DMS79 treated with DMSO at 0.1 percent for 48 hours (cell line): ENCODE results near the gene EIF5.
"Not testable (repeated sequence)": the region's sequence is repeated elsewhere in the genome, so short reads cannot be mapped to it uniquely, and the experiment has no call there.

Experiments
- DNase-seq: peaks from one replicate; lab custom pipeline; 2025; lab: John Stamatoyannopoulos, UW

EIF5 gene

GRCh38 chr14:103336191-103336590 is 2.2 kb downstream of the EIF5 start:
- no peak for DNase-seq

DNA sequence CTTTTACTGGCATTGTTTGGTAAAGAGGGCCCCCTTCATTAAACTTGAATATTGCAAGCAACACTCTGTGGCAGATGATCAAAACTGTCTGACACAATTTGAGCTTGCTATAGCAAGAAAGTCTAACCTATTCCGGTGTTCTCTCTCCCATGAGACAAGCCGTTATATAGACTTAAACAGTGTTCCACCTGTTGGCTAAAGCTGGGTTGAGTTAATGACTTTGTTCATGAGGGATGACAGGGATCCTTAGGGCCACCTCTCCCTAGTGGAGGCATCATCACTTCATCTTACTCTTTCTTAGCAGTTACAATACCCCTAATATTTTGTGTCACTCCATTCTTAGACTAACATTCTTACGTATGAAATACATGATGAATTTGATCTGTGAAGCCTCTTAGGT is 3.8 kb downstream of the EIF5 start:
- no peak for DNase-seq

GRCh38 chr14:103339561-103339960 is 5.5 kb downstream of the EIF5 start:
- no peak for DNase-seq

GRCh38 chr14:103340480-103341212 is 6.6 kb downstream of the EIF5 start:
- DNase-seq, result no peak

GRCh38 chr14:103341250-103342129 is 7.5 kb downstream of the EIF5 start:
- DNase-seq, result no peak

DNA sequence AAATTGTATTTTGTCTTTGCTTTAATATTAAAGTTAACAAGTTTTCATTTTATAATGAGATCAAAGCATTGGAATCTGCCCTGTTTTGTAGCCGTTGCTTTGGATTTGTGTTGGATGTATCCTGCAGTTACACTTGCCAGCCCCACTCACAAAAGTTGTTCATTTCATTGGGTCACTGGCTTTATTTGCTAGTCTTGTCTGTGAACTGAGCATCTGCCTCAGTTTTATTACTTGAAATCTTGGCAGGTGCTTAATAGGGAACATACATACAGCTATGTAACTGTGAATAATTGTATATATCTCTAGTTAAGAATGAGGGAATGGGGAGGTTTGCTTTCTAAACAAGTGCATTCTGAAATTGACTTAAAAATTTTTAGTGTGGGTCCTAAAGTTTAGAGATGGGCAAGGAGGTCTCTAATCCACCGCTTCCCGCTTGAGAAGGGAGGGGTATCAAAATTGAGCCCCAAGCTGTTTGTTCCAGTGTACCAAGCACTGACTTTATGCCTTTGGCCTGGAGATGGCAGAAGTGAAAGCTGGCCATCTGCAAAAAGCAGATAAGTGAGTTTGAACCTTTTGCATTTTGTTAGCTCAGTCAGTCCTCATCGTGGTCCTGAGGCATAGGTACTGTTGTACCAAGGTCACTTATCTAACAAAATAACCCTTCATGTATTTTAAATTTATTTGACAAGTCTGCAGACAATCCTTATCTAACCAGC is 9.3 kb downstream of the EIF5 start:
- no peak for DNase-seq

DNA sequence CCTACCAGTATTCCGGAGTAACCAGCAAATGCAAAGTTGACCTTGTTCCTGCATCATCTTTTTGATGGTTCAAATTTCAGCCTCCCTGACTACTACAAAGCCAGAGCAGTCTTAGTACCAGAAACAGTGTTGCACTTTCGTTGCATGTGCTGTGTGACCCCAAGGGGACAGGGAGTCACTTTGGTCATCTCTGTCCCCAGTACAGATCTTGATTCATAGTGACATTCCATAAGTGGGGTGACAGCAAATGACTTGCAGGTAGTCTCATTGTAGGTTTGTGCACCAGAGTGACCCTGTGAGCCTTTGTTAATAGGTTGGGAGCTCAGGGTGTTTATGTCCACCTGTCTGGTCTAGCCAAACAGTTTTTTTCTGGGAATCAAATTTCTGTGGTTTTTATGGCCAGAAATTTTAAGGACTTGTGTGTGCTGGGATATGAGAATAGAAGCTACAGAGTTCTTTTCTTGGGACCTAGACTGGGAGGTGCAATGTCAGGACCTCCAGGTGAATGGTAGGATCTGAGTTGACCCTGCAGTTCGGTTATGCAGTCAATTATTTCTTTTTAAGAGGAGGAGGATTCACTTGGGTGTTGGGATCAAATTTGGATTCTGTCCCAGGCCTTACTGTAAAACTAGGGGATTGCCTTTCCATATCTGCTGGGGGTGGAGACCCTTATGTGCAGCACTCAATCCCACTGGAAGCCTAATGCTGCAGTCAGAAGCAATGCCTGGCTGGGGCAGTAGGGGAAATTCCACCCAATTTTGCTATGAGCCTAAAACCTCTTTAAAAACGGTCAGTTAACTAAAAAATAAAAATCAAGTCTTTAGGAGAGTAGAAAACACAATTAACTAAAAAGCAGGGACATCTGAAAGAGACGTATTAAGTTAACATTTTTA is 10.1 kb downstream of the EIF5 start:
- DNase-seq, result no peak

- no peak for DNase-seq
Measured at GRCh38 chr14:103346286-103346685, 12.2 kb downstream of the EIF5 start.

GRCh38 chr14:103347091-103347815 is 13.2 kb downstream of the EIF5 start:
- no peak for DNase-seq

- no peak for DNase-seq
Measured at GRCh38 chr14:103348154-103348553, 14.1 kb downstream of the EIF5 start.

DNA sequence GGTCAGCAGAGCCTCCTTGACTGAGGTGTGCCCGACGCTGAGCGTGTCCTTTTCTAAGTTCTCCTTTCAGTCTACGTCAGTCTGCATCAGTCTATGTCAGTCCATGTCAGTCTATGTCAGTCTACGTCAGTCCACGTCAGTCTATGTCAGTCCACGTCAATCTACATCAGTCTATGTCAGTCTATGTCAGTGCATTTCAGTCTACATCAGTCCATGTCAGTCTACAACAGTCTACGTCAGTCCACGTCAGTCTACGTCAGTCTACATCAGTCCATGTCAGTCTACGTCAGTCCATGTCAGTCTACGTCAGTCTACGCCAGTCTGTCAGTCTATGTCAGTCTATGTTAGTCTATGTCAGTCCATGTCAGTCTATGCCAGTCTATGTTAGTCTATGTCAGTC is 15.9 kb downstream of the EIF5 start:
- no peak for DNase-seq

DNA sequence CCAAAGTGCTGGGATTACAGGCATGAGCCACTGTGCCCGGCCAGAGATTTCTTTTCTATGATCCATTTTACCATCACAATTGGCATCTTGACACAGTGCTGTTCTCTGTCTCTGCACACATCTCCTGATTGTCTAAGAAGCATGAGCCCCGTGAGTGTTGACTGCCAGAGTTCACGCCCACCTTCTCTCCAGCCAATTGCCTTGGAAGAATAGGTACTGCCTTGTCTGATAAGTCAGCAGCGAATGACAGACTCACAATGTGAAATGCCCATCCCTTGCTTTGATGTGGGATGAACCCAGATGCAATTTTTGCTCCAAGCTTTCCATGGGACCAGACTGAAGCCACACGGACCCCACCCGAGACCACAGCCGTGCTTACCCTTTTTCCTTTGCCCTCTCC is 19.3 kb downstream of the EIF5 start:
- DNase-seq, result no peak

DNA sequence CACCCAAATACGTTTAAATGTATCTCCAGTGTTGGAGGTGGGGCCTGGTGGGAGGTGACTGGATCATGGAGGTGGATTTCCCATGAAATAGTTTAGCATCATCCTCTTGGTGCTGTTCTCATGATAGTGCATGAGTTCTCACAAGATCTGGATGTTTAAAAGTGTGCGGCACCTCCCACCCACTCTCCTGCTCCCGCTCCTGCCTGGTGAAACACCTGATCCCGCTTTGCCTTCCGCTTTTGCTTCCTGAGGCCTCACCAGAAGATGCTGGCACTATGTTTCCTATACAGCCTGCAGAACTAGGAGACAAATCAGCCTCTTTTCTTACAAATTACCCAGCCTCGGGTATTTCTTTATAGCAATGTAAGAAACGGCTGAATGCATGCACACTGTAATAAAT is 20.1 kb downstream of the EIF5 start:
- no peak for DNase-seq

- DNase-seq, result peak; percentile 31
Measured at GRCh38 chr14:103356024-103356682, 22.1 kb downstream of the EIF5 start.

DNA sequence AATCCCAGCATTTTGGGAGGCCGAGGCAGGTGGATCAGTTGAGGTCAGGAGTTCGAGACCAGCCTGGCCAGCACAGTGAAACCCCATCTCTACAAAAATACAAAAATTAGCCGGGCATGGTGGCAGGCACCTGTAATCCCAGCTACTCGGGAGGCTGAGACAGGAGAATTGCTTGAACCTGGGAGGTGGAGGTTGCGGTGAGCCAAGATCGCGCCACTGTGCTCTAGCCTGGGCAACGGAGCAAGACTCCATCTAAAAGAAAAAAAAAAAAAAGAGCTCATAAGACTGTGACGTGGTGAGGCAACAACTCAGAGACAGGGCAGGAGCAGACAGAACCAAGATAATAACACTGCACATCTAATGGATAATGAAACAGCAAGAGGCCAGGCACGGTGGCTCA is 23.5 kb downstream of the EIF5 start:
- not testable (repeated sequence) for DNase-seq

DNA sequence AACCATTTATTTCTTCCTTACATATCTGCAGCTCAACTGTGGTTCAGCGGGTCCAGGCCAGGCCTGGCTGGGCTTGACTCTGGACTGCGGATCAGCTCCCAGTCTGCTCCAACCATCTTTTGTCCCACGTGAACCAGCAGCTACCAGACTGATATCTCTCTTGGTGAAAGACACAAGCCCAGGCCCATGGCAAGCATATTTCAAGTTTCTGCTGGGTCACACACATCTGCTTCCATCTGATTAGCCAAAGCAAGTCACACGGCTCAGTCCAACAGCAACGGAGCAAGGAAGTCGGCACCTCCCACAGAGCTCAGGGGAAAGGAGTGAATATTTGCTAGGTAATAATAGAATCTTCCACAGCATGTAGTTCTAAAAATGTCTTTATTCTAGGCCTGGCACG is 26.5 kb downstream of the EIF5 start:
- DNase-seq, result no peak

DNA sequence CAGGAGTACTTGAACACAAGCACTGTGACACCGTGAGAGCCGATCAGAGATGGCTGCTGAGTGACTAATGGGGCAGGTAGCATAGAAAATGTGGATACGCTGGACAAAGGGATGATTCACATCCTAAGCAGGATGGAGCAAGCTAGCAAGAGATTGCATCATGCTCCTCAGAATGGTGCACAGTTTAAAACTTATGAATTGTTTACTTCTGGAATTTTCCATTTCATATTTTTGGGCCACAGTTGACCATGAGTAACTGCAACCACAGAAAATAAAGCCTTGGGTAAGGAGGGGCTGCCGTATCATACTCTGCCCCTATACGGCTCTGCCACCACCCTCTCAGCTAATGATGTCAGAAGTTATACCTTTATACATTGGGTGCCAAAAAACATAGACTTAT is 27.8 kb downstream of the EIF5 start:
- no peak for DNase-seq

DNA sequence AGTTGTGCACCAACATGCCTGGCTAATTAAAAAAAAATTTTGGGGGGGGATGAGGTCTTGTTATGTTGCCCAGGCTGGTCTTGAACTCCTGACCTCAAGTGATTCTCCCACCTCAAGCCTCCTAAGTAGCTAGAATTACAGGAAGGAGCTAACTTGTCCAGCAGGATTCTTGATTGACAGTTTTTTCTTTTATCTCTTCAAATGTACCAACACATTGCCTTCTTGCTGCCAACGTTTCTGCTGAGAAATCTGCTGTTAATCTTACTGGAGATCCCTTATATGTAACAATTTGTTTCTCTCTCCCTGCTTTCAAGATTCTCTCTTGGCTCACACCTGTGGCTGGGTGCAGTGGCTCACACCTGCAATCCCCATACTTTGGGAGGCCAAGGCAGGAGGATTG is 28.7 kb downstream of the EIF5 start:
- DNase-seq, result no peak

GRCh38 chr14:103366741-103367140 is 32.7 kb downstream of the EIF5 start:
- no peak for DNase-seq

DNA sequence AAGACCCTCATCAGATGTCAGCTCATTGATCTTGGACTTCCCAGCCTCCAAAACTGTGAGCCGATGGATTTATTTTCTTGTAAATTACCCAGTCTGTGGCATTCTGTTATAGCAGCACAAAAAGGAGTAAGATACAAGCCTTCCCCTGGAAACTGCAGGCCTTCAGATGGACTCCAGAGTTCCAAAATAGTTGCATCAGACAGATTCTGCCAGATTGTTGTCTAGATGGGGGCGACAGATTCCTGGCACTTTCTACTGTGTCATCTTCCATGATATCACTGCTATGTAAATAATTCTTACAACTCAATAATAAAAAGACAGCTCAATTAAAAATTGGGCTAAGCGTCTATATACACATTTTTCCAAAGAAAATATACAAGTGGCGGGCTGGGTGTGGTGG is 34.0 kb downstream of the EIF5 start:
- no peak for DNase-seq

DNA sequence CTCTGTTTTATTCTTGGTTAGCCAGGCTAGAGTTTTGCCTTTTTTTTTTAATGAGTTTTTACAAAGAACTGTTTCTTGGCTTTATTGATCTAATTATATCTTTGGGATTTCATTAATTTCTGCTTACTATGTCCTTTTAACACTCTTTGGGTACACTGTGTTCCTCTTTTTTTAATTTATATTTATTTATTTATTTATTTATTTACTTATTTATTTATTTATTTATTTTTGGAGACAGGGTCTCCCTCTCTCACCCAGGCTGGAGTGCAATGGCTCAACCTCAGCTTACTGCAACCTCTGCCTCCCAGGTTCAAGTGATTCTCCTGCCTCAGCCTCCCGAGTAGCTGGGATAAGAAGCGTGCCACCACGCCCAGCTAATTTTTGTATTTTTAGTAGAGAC is 36.0 kb downstream of the EIF5 start:
- no peak for DNase-seq
